Breast epithelium (tissue), 3 donors: Measurements from ENCODE around the gene FDX1.

Experiments
- CTCF ChIP-seq, 3 donors: fragments of 450-650 bp; IDR thresholded peaks; one replicate each; pipeline ENCODE4 v1.5.1; 2016 to 2017; ENCODE audit warnings: antibody characterized with exemption in 3 of 3, mild to moderate bottlenecking in 3 of 3, moderate library complexity in 3 of 3
- POLR2AphosphoS5 ChIP-seq, 3 donors: sonication (generic); formaldehyde crosslinking; IDR thresholded peaks; one replicate each; pipeline ENCODE4 v1.6.1; 2017; ENCODE audit warnings: antibody characterized with exemption in 3 of 3

GRCh38 chr11:110497231-110497978, 67.7 kb downstream of the FDX1 start:
- TF ChIP-seq CTCF (IDR thresholded peaks at IDR 0.05) (no peak), POLR2AphosphoS5 (IDR thresholded peaks at IDR 0.05) (no peak)
